H1 (cell line): ENCODE measurements around the gene KANSL3. TPM values are rescaled to one million over a fixed set of nuclear protein-coding genes. Genes with fewer than 3 reads are reported as not detected.

Experiments used
- CTCF ChIA-PET: fragments of 300-600 bp; sonication (Branson Sonifier 250); formaldehyde crosslinking; loops from one replicate; lab custom pipeline; 2021; ENCODE audit not compliant: partially characterized antibody; lab: Charles Lee
- POLR2A ChIA-PET: fragments of 300-600 bp; sonication (Branson Sonifier 250); formaldehyde crosslinking; loops from one replicate; lab custom pipeline; 2021; ENCODE audit warnings: inconsistent platforms; ENCODE audit not compliant: partially characterized antibody; lab: Charles Lee
- DNase-seq, 2 experiments: peaks; one replicate each; pipeline versions ENCODE4 v3.0.0 to v3.0.0-alpha.2; 2010 to 2022; ENCODE audit warnings: low spot score in 2 of 2, low read depth in 1 of 2, mixed read lengths in 1 of 2
- FAIRE-seq: peaks from 2 replicates; lab custom pipeline; 2011; peaks lifted over from hg19 to GRCh38; lab: Jason Lieb, UNC
- H2AFZ ChIP-seq: 2 replicates; pipeline ENCODE4 v1.8.1; 2012; ENCODE audit warnings: low read length, inconsistent platforms
- H2AK5ac ChIP-seq: 2 replicates; pipeline ENCODE4 v1.6.1; 2013; ENCODE audit warnings: low read depth, low read length
- H2BK120ac ChIP-seq: replicated peaks from 2 replicates; pipeline ENCODE3; 2013; ENCODE audit warnings: low read depth, low read length, inconsistent platforms
- H2BK12ac ChIP-seq: 2 replicates; pipeline ENCODE4 v1.6.1; 2013; ENCODE audit warnings: low read depth, low read length
- H2BK15ac ChIP-seq: 2 replicates; pipeline ENCODE4 v1.6.1; 2013; ENCODE audit warnings: low read length
- H2BK20ac ChIP-seq: 2 replicates; pipeline ENCODE4 v1.6.1; 2013; ENCODE audit warnings: low read length
- H2BK5ac ChIP-seq: 2 replicates; pipeline ENCODE4 v1.6.1; 2013; ENCODE audit warnings: low read depth, low read length
- H3K14ac ChIP-seq: 2 replicates; pipeline ENCODE4 v1.6.1; 2013; ENCODE audit warnings: inconsistent platforms; ENCODE audit not compliant: insufficient read length
- H3K18ac ChIP-seq: 2 replicates; pipeline ENCODE4 v1.6.1; 2013; ENCODE audit warnings: low read length; ENCODE audit errors: extremely low read depth
- H3K23ac ChIP-seq: 2 replicates; pipeline ENCODE4 v1.6.1; 2013; ENCODE audit warnings: inconsistent platforms; ENCODE audit not compliant: insufficient read length
- H3K23me2 ChIP-seq: 2 replicates; pipeline ENCODE4 v1.6.1; 2013; ENCODE audit warnings: low read depth, low read length
- H3K27ac ChIP-seq: 2 replicates; pipeline ENCODE4 v1.6.1; 2011; ENCODE audit warnings: low read depth, low read length, inconsistent platforms
- H3K27me3 ChIP-seq, 4 experiments: replicated peaks in 1 of 4; 1 replicate in 1 of 4; 2 replicates in 3 of 4; pipeline versions ENCODE4 v1.6.1 to v1.8.1; 2011 to 2013; ENCODE audit warnings: low read length in 3 of 4, mild to moderate bottlenecking in 3 of 4, inconsistent platforms in 2 of 4, mixed read lengths in 2 of 4, moderate library complexity in 1 of 4; ENCODE audit not compliant: control insufficient read depth in 3 of 4, insufficient read depth in 3 of 4; ENCODE audit errors: extremely low read depth in 1 of 4
- H3K36me3 ChIP-seq, 4 experiments: 2 replicates each; pipeline versions ENCODE4 v1.6.1 to v1.8.1; 2011 to 2013; ENCODE audit warnings: mild to moderate bottlenecking in 4 of 4, low read length in 3 of 4, moderate library complexity in 2 of 4, control low read depth in 1 of 4, inconsistent platforms in 1 of 4; ENCODE audit not compliant: insufficient read depth in 4 of 4, control insufficient read depth in 2 of 4
- H3K4ac ChIP-seq: replicated peaks from 2 replicates; pipeline ENCODE3; 2013; ENCODE audit warnings: low read length, low read depth, mixed read lengths, inconsistent platforms; ENCODE audit not compliant: insufficient read length
- H3K4me1 ChIP-seq, 4 experiments: replicated peaks in 1 of 4; 1 replicate in 1 of 4; 2 replicates in 3 of 4; pipeline versions ENCODE4 v1.6.1 to v1.8.1; 2011 to 2013; ENCODE audit warnings: low read length in 3 of 4, inconsistent platforms in 2 of 4, mixed read lengths in 1 of 4; ENCODE audit not compliant: insufficient read depth in 4 of 4, control insufficient read depth in 3 of 4
- H3K4me2 ChIP-seq, 2 experiments: 2 replicates each; pipeline versions ENCODE4 v1.6.1 to v1.8.1; 2011 to 2013; ENCODE audit warnings: low read depth in 2 of 2, low read length in 2 of 2, control low read depth in 1 of 2, inconsistent platforms in 1 of 2, mild to moderate bottlenecking in 1 of 2; ENCODE audit not compliant: insufficient read depth in 1 of 2
- H3K4me3 ChIP-seq, 4 experiments: fragments of 200-600, 300-600 bp in 1 of 4; sonication (generic), shearing (Covaris generic), sonication (Bioruptor Twin) in 1 of 4; 2 replicates each; pipeline versions ENCODE4 v1.5.1 to v1.8.1; 2011 to 2016; ENCODE audit warnings: low read length in 4 of 4, low read depth in 3 of 4, control low read depth in 2 of 4, inconsistent platforms in 2 of 4, mild to moderate bottlenecking in 2 of 4, mixed read lengths in 1 of 4, moderate library complexity in 1 of 4; ENCODE audit not compliant: insufficient read depth in 2 of 4; ENCODE audit errors: extremely low read depth in 1 of 4
- H3K56ac ChIP-seq: replicated peaks from 2 replicates; pipeline ENCODE3; 2013; ENCODE audit warnings: low read depth, mild to moderate bottlenecking, mixed read lengths, low read length, inconsistent platforms; ENCODE audit not compliant: insufficient read length
- H3K79me1 ChIP-seq: 2 replicates; pipeline ENCODE4 v1.6.1; 2013; ENCODE audit warnings: low read depth, low read length, control low read depth
- H3K79me2 ChIP-seq, 2 experiments: 2 replicates each; pipeline versions ENCODE4 v1.6.1 to v1.8.1; 2012 to 2013; ENCODE audit warnings: low read length in 2 of 2, mild to moderate bottlenecking in 2 of 2, inconsistent platforms in 1 of 2; ENCODE audit not compliant: insufficient read depth in 2 of 2, control insufficient read depth in 1 of 2
- H3K9ac ChIP-seq, 4 experiments: replicated peaks in 1 of 4; 1 replicate in 1 of 4; 2 replicates in 3 of 4; pipeline versions ENCODE4 v1.6.1 to v1.8.1; 2011 to 2013; ENCODE audit warnings: low read depth in 3 of 4, low read length in 3 of 4, control low read depth in 2 of 4, mild to moderate bottlenecking in 2 of 4, moderate library complexity in 2 of 4, inconsistent platforms in 1 of 4; ENCODE audit errors: extremely low read depth in 1 of 4
- H3K9me3 ChIP-seq, 2 experiments: 2 replicates each; pipeline versions ENCODE4 v1.6.1 to v1.8.1; 2012 to 2013; ENCODE audit warnings: mild to moderate bottlenecking in 2 of 2, moderate library complexity in 2 of 2, control low read depth in 1 of 2, inconsistent platforms in 1 of 2, low read depth in 1 of 2, low read length in 1 of 2, mixed read lengths in 1 of 2; ENCODE audit not compliant: insufficient read depth in 2 of 2
- H4K20me1 ChIP-seq, 2 experiments: replicated peaks in 1 of 2; 2 replicates each; pipeline versions ENCODE3 to v1.8.1; 2011 to 2013; ENCODE audit warnings: inconsistent platforms in 2 of 2, low read length in 2 of 2, mild to moderate bottlenecking in 1 of 2; ENCODE audit not compliant: insufficient read depth in 2 of 2, control insufficient read depth in 1 of 2
- H4K5ac ChIP-seq: 2 replicates; pipeline ENCODE4 v1.6.1; 2013; ENCODE audit warnings: low read length, low read depth, mixed read lengths, inconsistent platforms; ENCODE audit not compliant: insufficient read length
- H4K8ac ChIP-seq: 2 replicates; pipeline ENCODE4 v1.8.0; 2013; ENCODE audit warnings: mild to moderate bottlenecking, moderate library complexity, low read length, inconsistent platforms; ENCODE audit not compliant: insufficient read depth; ENCODE audit errors: extremely low read depth
- H4K91ac ChIP-seq: replicated peaks from 2 replicates; pipeline ENCODE3; 2013; ENCODE audit warnings: low read length, mixed read lengths, inconsistent platforms; ENCODE audit not compliant: insufficient read length
- ASH2L ChIP-seq: fragments of 200-600, 300-600 bp; sonication (generic); IDR thresholded peaks from one replicate; pipeline ENCODE4 v1.7.1; 2017; ENCODE audit warnings: low read length
- BRCA1 ChIP-seq: IDR thresholded peaks from 2 replicates; pipeline ENCODE4 v1.6.1; 2012; ENCODE audit warnings: low read depth, low read length, improper control_type of control experiment
- CHD2 ChIP-seq: IDR thresholded peaks from 2 replicates; pipeline ENCODE4 v1.6.1; 2012; ENCODE audit warnings: low read length, improper control_type of control experiment
- CREB1 ChIP-seq: IDR thresholded peaks from 2 replicates; pipeline ENCODE4 v1.6.1; 2012; ENCODE audit warnings: inconsistent platforms
- EP300 ChIP-seq, 2 experiments: IDR thresholded peaks; 1 replicate in 1 of 2; 2 replicates in 1 of 2; pipeline ENCODE4 v1.6.1; 2011 to 2012; ENCODE audit warnings: low read depth in 2 of 2, low read length in 2 of 2, mild to moderate bottlenecking in 2 of 2, borderline replicate concordance in 1 of 2, inconsistent platforms in 1 of 2, moderate library complexity in 1 of 2
- GABPA ChIP-seq: IDR thresholded peaks from 2 replicates; pipeline ENCODE4 v1.6.1; 2011; ENCODE audit warnings: mild to moderate bottlenecking, low read length, moderate library complexity, borderline replicate concordance; ENCODE audit not compliant: insufficient read depth
- HDAC2 ChIP-seq, 2 experiments: fragments of 300-600 bp in 1 of 2; sonication (generic) in 1 of 2; IDR thresholded peaks; 2 replicates each; pipeline ENCODE4 v1.6.1; 2011 to 2012; ENCODE audit warnings: low read depth in 2 of 2, low read length in 2 of 2, mild to moderate bottlenecking in 2 of 2, moderate library complexity in 2 of 2, borderline replicate concordance in 1 of 2, inconsistent platforms in 1 of 2
- TAF7 ChIP-seq: optimal IDR thresholded peaks from 2 replicates; pipeline ENCODE3; 2011; ENCODE audit warnings: low read depth, mild to moderate bottlenecking, inconsistent platforms, low read length, moderate library complexity, borderline replicate concordance
- TCF12 ChIP-seq: IDR thresholded peaks from 2 replicates; pipeline ENCODE4 v1.6.1; 2011; ENCODE audit warnings: low read depth, mild to moderate bottlenecking, low read length
- WGBS, 2 experiments: shearing (Covaris generic) in 1 of 2; methylation state at CpG; one replicate each; pipeline versions ENCODE4 v1.1.6 to v1.1.7; 2013 to 2015; ENCODE audit warnings: low lambda C conversion rate in 2 of 2, mixed read lengths in 2 of 2, inconsistent platforms in 1 of 2, low coverage in 1 of 2, missing lambda C conversion rate in 1 of 2; ENCODE audit not compliant: insufficient replicate concordance in 2 of 2, insufficient coverage in 1 of 2, insufficient read length in 1 of 2; ENCODE audit errors: extremely low coverage in 1 of 2, missing lambda C conversion rate in 1 of 2; 5-methylcytosine and 5-hydroxymethylcytosine counted together
- polyA plus RNA-seq, 7 experiments: library from polyadenylated mRNA; depleted of rRNA in 3 of 7; stranded (reverse) in 5 of 7; unstranded in 2 of 7; fragments of >200 nt in 5 of 7; fragments of 200-250 nt in 2 of 7; gene quantifications; 1 replicate in 5 of 7; 2 replicates in 1 of 7; 4 replicates in 1 of 7; pipeline versions ENCODE4 v1.2.1 to v1.2.3, GENCODE V29; 2011 to 2013; ENCODE audit warnings: missing spikeins in 2 of 7, mixed read lengths in 2 of 7
- total RNA-seq: library from RNA; stranded (reverse); fragmentation: NEBNext Ultra II Directional; extraction: Animal tissue kit (Norgen Biotek cat#: 25700); gene quantifications from 2 replicates; pipeline ENCODE4 v1.2.1, GENCODE V29; 2021

The KANSL3 gene
- total and polyA plus RNA-seq, 2 of the 8 experiments (the other 6 are each of a cell fraction or from before 2014, with no cell fraction given), result 19.8 to 31.4 TPM

DNA sequence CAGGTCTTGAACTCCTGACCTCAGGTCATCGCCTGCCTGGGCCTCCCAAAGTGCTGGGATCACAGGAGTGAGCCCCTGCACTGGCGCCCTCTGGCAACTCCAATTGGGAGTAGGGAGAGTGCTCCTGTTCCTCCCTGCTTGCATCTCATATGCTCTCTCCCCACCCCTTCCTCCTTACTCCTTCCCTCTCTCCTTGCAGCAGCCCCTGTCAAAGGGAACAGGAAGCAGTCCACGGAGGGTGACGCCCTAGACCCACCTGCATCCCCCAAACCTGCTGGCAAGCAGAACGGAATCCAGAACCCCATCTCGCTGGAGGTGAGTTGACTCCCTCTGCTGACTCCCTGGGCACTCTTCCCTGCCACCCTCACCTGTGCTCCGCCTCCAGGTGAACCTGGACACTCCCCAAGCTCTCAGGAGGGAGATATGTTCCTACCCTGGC, 90.9 kb downstream of the KANSL3 start:
- DNase-seq, result peak in 1 of 2 experiments; percentile 74
- Histone ChIP-seq H3K23me2 (0 out of 2 replicates have a peak, but pooled peaks cover 1% of the 10 kb centered on the region), H3K79me2 (no peaks in the 10 kb centered on the region), H3K27me3 (peaks cover 0 to 2% (median 0%) of the 10 kb centered on the region in 4 experiments; a peak in 3 of 7 replicates), H2AFZ (no peak overlapping the region), H3K4me3 (peak overlapping the region in 1 of 4 experiments; percentile 38; a peak in 4 of 8 replicates), H2BK5ac (peak overlapping the region; percentile 61; the same call in 1 of the 2 replicates), H3K18ac (no peak overlapping the region), H3K23ac (no peak overlapping the region), H3K4me1 (peaks cover 2 to 20% (median 5%) of the 10 kb centered on the region in 4 experiments; a peak in 6 of 7 replicates), H2BK15ac (no peak overlapping the region), H3K79me1 (no peaks in the 10 kb centered on the region; the same call in 1 of the 2 replicates), H3K27ac (no peak overlapping the region), H2BK20ac (0 out of 2 replicates have a peak overlapping the region, but pooled peaks have one; percentile 36), H4K8ac (no peak overlapping the region; the same call in 1 of the 2 replicates), H3K9me3 (peaks cover 0 to 5% of the 10 kb centered on the region in 2 experiments; a peak in 1 of 4 replicates), H3K56ac (no peak overlapping the region), H4K91ac (no peak overlapping the region), H2BK12ac (0 out of 2 replicates have a peak overlapping the region, but pooled peaks have one; percentile 44), H4K5ac (peak overlapping the region; percentile 8), H3K36me3 (no peaks in the 10 kb centered on the region), H3K4me2 (peak overlapping the region; percentile 63), H3K9ac (no peak overlapping the region), H3K14ac (no peak overlapping the region), H4K20me1 (peaks cover 0 to 2% of the 10 kb centered on the region in 2 experiments), H2AK5ac (0 out of 2 replicates have a peak overlapping the region, but pooled peaks have one; percentile 31), H2BK120ac (no peak overlapping the region), H3K4ac (no peak overlapping the region)
- FAIRE-seq, result peak; percentile 82
- WGBS, 2 experiments, result 25% methylated on average over 7 of the region's 7 CpGs; no CpG with 5 or more reads in 1 of the 2 experiments
- ChIA-PET POLR2A (interaction anchor here (1.1 to 5.4 kb wide), 3 partner anchors 9 to 14 kb away, joined by 4 to 33 read pairs (median 5); partner anchors contain the start of gene ARID5A), CTCF (interaction anchor here (0.9 to 13.1 kb wide), 9 partner anchors 13 to 138 kb away, joined by 3 to 361 read pairs (median 5); partner anchors contain the start of gene ARID5A)
- TF ChIP-seq TAF7 (peak; percentile 26), CREB1 (no peak), TCF12 (no peak), CHD2 (no peak), ASH2L (peak; percentile 85), BRCA1 (no peak), HDAC2 (IDR thresholded peaks at IDR 0.05; ENCODE audit: borderline replicate concordance in 1 of 2, low read depth in 2 of 2, low read length in 2 of 2) (0 out of 4 replicates have a peak, but pooled peaks of 1 of the 2 experiments have one; percentile 25), GABPA (no peak), EP300 (IDR thresholded peaks at IDR 0.05; ENCODE audit: borderline replicate concordance in 1 of 2, low read depth in 2 of 2, low read length in 2 of 2) (no peak)
